B cell (primary cell): ENCODE data around the gene TRIM41. TPM values are rescaled to one million over a fixed set of nuclear protein-coding genes. Genes with fewer than 3 reads are reported as not detected.

Experiments used
- ATAC-seq: fragments of 200-7000 bp; cut with Tn5 transposase; one replicate; pipeline ENCODE4 v1.10.0; 2021; ENCODE audit warnings: low read depth, mild to moderate bottlenecking, moderate number of reproducible peaks, moderate library complexity
- CTCF ChIA-PET: fragments of 350-600 bp; sonication (Branson Sonifier 250); formaldehyde crosslinking; loops from one replicate; lab custom pipeline; 2021; ENCODE audit warnings: antibody characterized with exemption, inconsistent platforms; lab: Charles Lee
- POLR2A ChIA-PET: fragments of 350-600 bp; sonication (Branson Sonifier 250); formaldehyde crosslinking; loops from one replicate; lab custom pipeline; 2021; ENCODE audit warnings: antibody characterized with exemption; lab: Charles Lee
- DNase-seq: peaks from one replicate; pipeline ENCODE4 v3.0.0; 2013
- H2AFZ ChIP-seq: 2 replicates; pipeline ENCODE4 v1.6.1; 2012; ENCODE audit warnings: mild to moderate bottlenecking, low read depth, low read length; ENCODE audit not compliant: insufficient read depth, poor library complexity, severe bottlenecking
- H3K27ac ChIP-seq, 2 donors: 1 replicate in 1 of 2; 2 replicates in 1 of 2; pipeline ENCODE4 v1.5.1; 2012 to 2013; ENCODE audit warnings: low read length in 2 of 2, mild to moderate bottlenecking in 2 of 2, moderate library complexity in 1 of 2
- H3K27me3 ChIP-seq, 4 experiments: fragments of 200-600 bp in 1 of 4; sonication (generic) in 1 of 4; replicated peaks in 1 of 4; 1 replicate in 2 of 4; 2 replicates in 2 of 4; pipeline versions ENCODE4 v1.6.1 to v1.7.0; 2013 to 2016; ENCODE audit warnings: low read length in 3 of 4, mild to moderate bottlenecking in 2 of 4, mixed read lengths in 1 of 4, moderate library complexity in 1 of 4; ENCODE audit not compliant: insufficient read depth in 4 of 4, control insufficient read depth in 3 of 4; ENCODE audit errors: control extremely low read depth in 1 of 4
- H3K36me3 ChIP-seq, 2 experiments: replicated peaks in 1 of 2; 1 replicate in 1 of 2; 2 replicates in 1 of 2; pipeline versions ENCODE4 v1.6.1 to v1.7.1; 2013; ENCODE audit warnings: low read length in 1 of 2; ENCODE audit not compliant: insufficient read depth in 2 of 2, control insufficient read depth in 1 of 2; ENCODE audit errors: control extremely low read depth in 1 of 2, extremely low read depth in 1 of 2
- H3K4me1 ChIP-seq, 2 donors: fragments of 200-600 bp in 1 of 2; sonication (generic) in 1 of 2; 1 replicate in 1 of 2; 2 replicates in 1 of 2; pipeline versions ENCODE4 v1.5.1 to v1.6.1; 2013 to 2017; ENCODE audit warnings: low read length in 2 of 2; ENCODE audit not compliant: control insufficient read depth in 2 of 2, insufficient read depth in 2 of 2
- H3K4me2 ChIP-seq: replicated peaks from 2 replicates; pipeline ENCODE3; 2012; ENCODE audit warnings: mild to moderate bottlenecking, low read depth, low read length; ENCODE audit not compliant: poor library complexity, severe bottlenecking
- H3K4me3 ChIP-seq, 5 experiments: fragments of 200-600 bp in 1 of 5; sonication (generic) in 1 of 5; 1 replicate in 3 of 5; 2 replicates in 2 of 5; pipeline versions ENCODE4 v1.5.1 to v1.7.0; 2011 to 2016; ENCODE audit warnings: low read length in 4 of 5, mild to moderate bottlenecking in 4 of 5, low read depth in 2 of 5, control low read depth in 1 of 5, moderate library complexity in 1 of 5; ENCODE audit not compliant: insufficient read depth in 1 of 5; ENCODE audit errors: control extremely low read depth in 1 of 5, extremely low read depth in 1 of 5
- H3K79me2 ChIP-seq: fragments of 200-600 bp; sonication (generic); one replicate; pipeline ENCODE4 v1.6.0; 2016; ENCODE audit warnings: low read length; ENCODE audit not compliant: control insufficient read depth, insufficient read depth
- H3K9ac ChIP-seq: fragments of 200-600 bp; sonication (generic); 2 replicates; pipeline ENCODE4 v1.6.1; 2017; ENCODE audit warnings: mild to moderate bottlenecking, low read length, moderate library complexity
- H3K9me3 ChIP-seq, 3 donors: one replicate each; pipeline versions ENCODE4 v1.6.1 to v1.7.1; 2013; ENCODE audit warnings: low read length in 2 of 3; ENCODE audit not compliant: control insufficient read depth in 2 of 3, insufficient read depth in 1 of 3; ENCODE audit errors: control extremely low read depth in 1 of 3
- H4K20me1 ChIP-seq: 2 replicates; pipeline ENCODE4 v1.6.0; 2012; ENCODE audit warnings: mild to moderate bottlenecking, low read length; ENCODE audit not compliant: insufficient read depth, control insufficient read depth, poor library complexity, severe bottlenecking
- H3K27ac Mint-ChIP-seq: one replicate; pipeline ENCODE4 v1.8.0; 2021; ENCODE audit warnings: mixed read lengths
- H3K27me3 Mint-ChIP-seq: one replicate; pipeline ENCODE4 v1.8.0; 2021; ENCODE audit warnings: mixed read lengths
- H3K4me1 Mint-ChIP-seq: one replicate; pipeline ENCODE4 v1.8.0; 2021; ENCODE audit warnings: mixed read lengths
- H3K4me3 Mint-ChIP-seq: one replicate; pipeline ENCODE4 v1.8.0; 2021; ENCODE audit warnings: mixed read lengths
- H3K9me3 Mint-ChIP-seq: one replicate; pipeline ENCODE4 v1.8.0; 2022; ENCODE audit warnings: mixed read lengths; ENCODE audit not compliant: insufficient read depth
- EZH2 ChIP-seq: IDR thresholded peaks from 2 replicates; pipeline ENCODE4 v1.6.1; 2012; ENCODE audit warnings: borderline replicate concordance, low read depth, mild to moderate bottlenecking, moderate library complexity, low read length; ENCODE audit not compliant: insufficient read depth, poor library complexity, severe bottlenecking
- WGBS: methylation state at CpG from one replicate; pipeline ENCODE4 v1.1.5; 2013; ENCODE audit warnings: missing lambda C conversion rate; ENCODE audit not compliant: insufficient coverage; 5-methylcytosine and 5-hydroxymethylcytosine counted together
- intact Hi-C: fragments of 100-400 bp; cut with micrococcal nuclease; formaldehyde crosslinking; loops from one replicate; pipeline ENCODE4 v1.10.0; 2022
- polyA plus RNA-seq: library from polyadenylated mRNA; depleted of rRNA; stranded (reverse); fragments of >200 nt; gene quantifications from 2 replicates; pipeline ENCODE4 v1.2.3, GENCODE V29; 2012
- total RNA-seq, 2 donors: library from RNA; stranded (reverse); fragments of 120-200 nt in 1 of 2; gene quantifications; 1 replicate in 1 of 2; 2 replicates in 1 of 2; pipeline versions ENCODE4 v1.2.3 to v1.2.4, GENCODE V29; 2013 to 2022
- TF ChIP-seq, protein P1 (sequence below): fragments of 200-600 bp; IDR thresholded peaks from one replicate; pipeline ENCODE4 v1.8.0; 2022; ENCODE audit warnings: antibody characterized with exemption, mild to moderate bottlenecking

TRIM41 gene
- total and polyA plus RNA-seq, 2 donors (not counting 1 experiment from before 2014, with no cell fraction given), result 28.4 to 44.3 TPM

DNA sequence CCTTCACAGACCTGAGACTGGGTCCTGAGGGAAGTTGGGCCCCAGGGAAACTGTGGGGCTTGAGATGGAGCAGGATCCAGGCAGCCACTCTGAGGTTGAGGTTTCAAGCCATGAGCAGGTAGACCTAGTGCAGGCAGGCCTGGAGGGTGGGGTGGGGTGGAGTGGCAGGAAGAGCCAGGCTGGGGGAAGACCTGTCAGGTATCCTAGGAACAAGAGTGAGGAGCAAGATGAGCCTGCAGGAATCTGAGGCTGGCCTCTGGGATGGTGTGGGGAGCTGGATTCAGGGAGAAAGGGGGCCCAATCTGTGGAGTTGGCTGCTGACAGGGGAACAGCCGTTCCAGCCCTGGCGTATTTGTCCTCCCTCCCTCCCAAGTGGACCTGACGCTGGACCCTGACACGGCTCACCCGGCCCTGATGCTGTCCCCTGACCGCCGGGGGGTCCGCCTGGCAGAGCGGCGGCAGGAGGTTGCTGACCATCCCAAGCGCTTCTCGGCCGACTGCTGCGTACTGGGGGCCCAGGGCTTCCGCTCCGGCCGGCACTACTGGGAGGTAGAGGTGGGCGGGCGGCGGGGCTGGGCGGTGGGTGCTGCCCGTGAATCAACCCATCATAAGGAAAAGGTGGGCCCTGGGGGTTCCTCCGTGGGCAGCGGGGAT lies 10.8 kb downstream of the TRIM41 start:
- H4K20me1 ChIP-seq, result peaks cover 32% of the 10 kb centered on the region
- no peak for ATAC-seq
- H3K9me3 ChIP-seq, result no peaks in the 10 kb centered on the region
- ChIA-PET CTCF (interaction anchor here (1.1 kb wide), 1 partner anchor 26 kb away, joined by 3 read pairs; no protein-coding TSS in a partner anchor), POLR2A (interaction anchor here (1.5 kb wide), 1 partner anchor 9 kb away, joined by 3 read pairs; the partner anchor contains the start of gene RACK1)
- H3K4me3 ChIP-seq, result no peak overlapping the region
- no peak overlapping the region for H3K27ac ChIP-seq
- TF ChIP-seq, protein P1, sequence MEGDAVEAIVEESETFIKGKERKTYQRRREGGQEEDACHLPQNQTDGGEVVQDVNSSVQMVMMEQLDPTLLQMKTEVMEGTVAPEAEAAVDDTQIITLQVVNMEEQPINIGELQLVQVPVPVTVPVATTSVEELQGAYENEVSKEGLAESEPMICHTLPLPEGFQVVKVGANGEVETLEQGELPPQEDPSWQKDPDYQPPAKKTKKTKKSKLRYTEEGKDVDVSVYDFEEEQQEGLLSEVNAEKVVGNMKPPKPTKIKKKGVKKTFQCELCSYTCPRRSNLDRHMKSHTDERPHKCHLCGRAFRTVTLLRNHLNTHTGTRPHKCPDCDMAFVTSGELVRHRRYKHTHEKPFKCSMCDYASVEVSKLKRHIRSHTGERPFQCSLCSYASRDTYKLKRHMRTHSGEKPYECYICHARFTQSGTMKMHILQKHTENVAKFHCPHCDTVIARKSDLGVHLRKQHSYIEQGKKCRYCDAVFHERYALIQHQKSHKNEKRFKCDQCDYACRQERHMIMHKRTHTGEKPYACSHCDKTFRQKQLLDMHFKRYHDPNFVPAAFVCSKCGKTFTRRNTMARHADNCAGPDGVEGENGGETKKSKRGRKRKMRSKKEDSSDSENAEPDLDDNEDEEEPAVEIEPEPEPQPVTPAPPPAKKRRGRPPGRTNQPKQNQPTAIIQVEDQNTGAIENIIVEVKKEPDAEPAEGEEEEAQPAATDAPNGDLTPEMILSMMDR, result no peak
- TF ChIP-seq EZH2, result no peak
- Mint-ChIP-seq H3K4me3 (no peak overlapping the region), H3K27me3 (no peaks in the 10 kb centered on the region), H3K27ac (no peak overlapping the region), H3K9me3 (no peaks in the 10 kb centered on the region), H3K4me1 (peaks cover 15% of the 10 kb centered on the region)
- no peak overlapping the region for H3K9ac ChIP-seq
- 94% methylated on average over 18 of the region's 24 CpGs for WGBS
- no peaks in the 10 kb centered on the region for H3K4me1 ChIP-seq
- no peak overlapping the region for H2AFZ ChIP-seq
- H3K4me2 ChIP-seq, result no peak overlapping the region
- no peak for DNase-seq
- H3K79me2 ChIP-seq, result peaks cover 16% of the 10 kb centered on the region
- peaks cover 9 to 79% of the 10 kb centered on the region in 2 experiments for H3K36me3 ChIP-seq
- H3K27me3 ChIP-seq, result no peaks in the 10 kb centered on the region
- intact Hi-C loops, result no loop called here
